ENCODE results near the gene CTXN1. TPM values are rescaled to one million over a fixed set of nuclear protein-coding genes. Genes with fewer than 3 reads are reported as not detected.

CTXN1 gene
- total and polyA plus RNA-seq, 12 donors: 1.3 to 17.9 (median 10.6) TPM; not detected in 1

GRCh38 chr19:7914099-7914498, 11.8 kb downstream of the CTXN1 start:
- TF ChIP-seq CTCF (IDR thresholded peaks at IDR 0.05) (no peak), POLR2A (IDR thresholded peaks at IDR 0.05) (no peak)
- intact Hi-C loops (cut with DNase I): no loop called here
- DNase-seq: no peak

GRCh38 chr19:7913652-7914051, 12.3 kb downstream of the CTXN1 start:
- Histone ChIP-seq H3K4me1 (replicated peaks in 1 of 2) (peaks cover 12 to 14% of the 10 kb centered on the region in 2 donors), H3K36me3 (replicated peaks in 1 of 2) (peaks cover 0 to 35% of the 10 kb centered on the region in 2 donors), H3K27ac (no peak overlapping the region), H3K4me3 (no peak overlapping the region), H3K27me3 (peaks cover 23% of the 10 kb centered on the region), H3K9me3 (replicated peaks in 1 of 3) (no peaks in the 10 kb centered on the region)
- intact Hi-C loops (cut with DNase I): no loop called here
- WGBS, 4 donors: 83 to 87% (median 87%) methylated on average over 10 of the region's 10 CpGs
- no peak for TF ChIP-seq CTCF (IDR thresholded peaks at IDR 0.05)
- TF ChIP-seq POLR2A (IDR thresholded peaks at IDR 0.05): no peak
- DNase-seq: no peak

More at GRCh38 chr19:7914099-7914498, 11.8 kb downstream of the CTXN1 start:
- Histone ChIP-seq H3K4me1 (replicated peaks in 1 of 2) (peaks cover 12 to 14% of the 10 kb centered on the region in 2 donors), H3K4me3 (no peak overlapping the region), H3K27ac (no peak overlapping the region), H3K27me3 (peaks cover 25% of the 10 kb centered on the region), H3K36me3 (replicated peaks in 1 of 2) (peaks cover 0 to 35% of the 10 kb centered on the region in 2 donors), H3K9me3 (replicated peaks in 1 of 3) (no peaks in the 10 kb centered on the region)
- WGBS, 4 donors: 49 to 65% (median 60%) methylated on average over 9 to 12 of the region's 12 CpGs

GRCh38 chr19:7912697-7913564, 13.0 kb downstream of the CTXN1 start:
- TF ChIP-seq POLR2A (IDR thresholded peaks at IDR 0.05): no peak
- no peak for TF ChIP-seq CTCF (IDR thresholded peaks at IDR 0.05)
- WGBS, 4 donors: 92 to 95% (median 94%) methylated on average over 36 to 39 of the region's 39 CpGs
- Histone ChIP-seq H3K36me3 (replicated peaks in 1 of 2) (peaks cover 0 to 35% of the 10 kb centered on the region in 2 donors), H3K27me3 (peaks cover 18% of the 10 kb centered on the region), H3K4me3 (no peak overlapping the region), H3K27ac (no peak overlapping the region), H3K9me3 (replicated peaks in 1 of 3) (no peaks in the 10 kb centered on the region), H3K4me1 (replicated peaks in 1 of 2) (peaks cover 12 to 18% of the 10 kb centered on the region in 2 donors)
- intact Hi-C loops (cut with DNase I): no loop called here
- DNase-seq: peak in 2 of 7 donors; percentile 25 to 55

GRCh38 chr19:7912144-7912696, 13.7 kb downstream of the CTXN1 start:
- TF ChIP-seq CTCF (IDR thresholded peaks at IDR 0.05) (no peak), POLR2A (IDR thresholded peaks at IDR 0.05) (no peak)
- peaks cover 0 to 35% of the 10 kb centered on the region in 2 donors for H3K36me3 ChIP-seq (replicated peaks in 1 of 2)
- peaks cover 7 to 19% of the 10 kb centered on the region in 2 donors for H3K4me1 ChIP-seq (replicated peaks in 1 of 2)
- WGBS, 4 donors: 86 to 95% (median 90%) methylated on average over 13 to 31 of the region's 31 CpGs
- no peak overlapping the region for H3K27ac ChIP-seq
- intact Hi-C loops (cut with DNase I): no loop called here
- no peak overlapping the region for H3K4me3 ChIP-seq
- peaks cover 11% of the 10 kb centered on the region for H3K27me3 ChIP-seq
- DNase-seq: peak in 2 of 7 donors; percentile 23 to 52
- no peaks in the 10 kb centered on the region for H3K9me3 ChIP-seq (replicated peaks in 1 of 3)

Measured in adrenal gland (tissue), 12 donors.